GM18519 (cell line): ENCODE data around the gene UQCC2.

Source experiments
- ATAC-seq: cut with Tn5 transposase; IDR thresholded peaks from one replicate; pipeline ENCODE4 v1.9.1; 2021; ENCODE audit warnings: mild to moderate bottlenecking, moderate library complexity; ENCODE audit not compliant: unreplicated experiment, low FRiP score

The UQCC2 gene

DNA sequence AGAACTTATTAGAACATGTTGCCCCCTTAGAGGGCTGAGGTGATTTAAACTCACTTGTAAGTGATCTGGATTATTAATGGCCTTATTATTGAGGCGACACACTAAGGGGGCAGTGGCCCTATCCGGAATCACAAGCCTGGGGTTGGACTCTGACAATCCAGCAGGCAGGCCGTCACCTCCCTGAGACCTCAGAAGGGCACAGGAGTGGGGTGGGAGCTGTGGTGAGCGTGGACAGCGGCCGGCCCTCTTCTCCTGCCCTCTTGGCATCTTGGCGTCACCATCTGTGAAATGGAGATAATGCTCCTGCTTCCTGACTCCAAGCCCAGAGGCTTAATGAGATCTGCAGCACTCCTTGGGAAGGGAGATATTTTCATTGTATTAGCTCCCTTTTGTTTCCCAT, 15.6 kb upstream of the UQCC2 start:
- ATAC-seq, result no peak

- ATAC-seq, result no peak
Measured at GRCh38 chr6:33726696-33727095, 15.2 kb upstream of the UQCC2 start.

GRCh38 chr6:33725891-33726673, 14.6 kb upstream of the UQCC2 start:
- ATAC-seq, result no peak

- no peak for ATAC-seq
Measured at GRCh38 chr6:33725222-33725621, 13.7 kb upstream of the UQCC2 start.

DNA sequence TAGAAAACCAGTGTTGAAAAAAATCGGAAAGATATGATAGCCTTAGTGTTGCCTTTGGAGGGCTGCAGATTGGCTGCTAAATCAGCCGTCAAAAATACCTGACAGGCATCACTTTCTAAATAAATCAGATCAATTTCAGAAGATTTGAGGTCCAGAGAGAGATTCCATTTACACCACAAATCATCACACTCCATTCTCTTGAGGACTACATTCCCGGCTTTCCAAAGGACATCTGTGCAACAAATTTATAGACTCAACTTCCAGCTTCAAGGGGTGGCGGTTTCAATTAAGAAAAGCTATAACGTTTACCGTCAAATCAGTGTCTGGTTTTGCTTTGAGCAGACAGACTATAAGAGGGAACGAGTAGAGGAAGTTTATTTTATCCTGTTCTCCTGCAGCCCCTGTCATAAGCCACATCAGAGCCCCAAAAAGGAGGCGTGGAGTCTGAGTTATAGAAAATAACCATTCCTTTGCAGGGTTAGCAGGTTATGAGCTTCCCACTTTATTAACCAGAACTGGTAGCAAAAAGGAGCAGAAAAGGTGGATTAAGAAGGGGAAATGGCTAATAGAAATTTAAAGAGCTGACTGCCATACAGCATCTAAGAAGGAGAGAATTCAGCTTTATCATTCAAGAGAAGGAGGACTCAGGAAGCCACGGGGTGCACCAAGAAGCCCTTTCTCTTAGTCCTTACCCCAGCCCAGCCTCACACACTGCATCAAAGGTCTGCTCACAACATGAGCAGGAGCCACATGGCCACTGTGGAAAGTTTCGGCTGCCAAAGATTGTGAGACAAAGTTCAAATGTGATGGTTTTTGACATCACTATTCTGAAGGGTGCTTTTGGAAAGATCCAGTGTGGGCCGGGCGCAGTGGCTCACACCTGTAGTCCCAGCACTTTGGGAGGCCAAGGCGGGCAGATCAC, 12.9 kb upstream of the UQCC2 start:
- no peak for ATAC-seq

GRCh38 chr6:33723371-33724085, 12.0 kb upstream of the UQCC2 start:
- ATAC-seq, result no peak

- no peak for ATAC-seq
Measured at GRCh38 chr6:33722103-33722623, 10.7 kb upstream of the UQCC2 start.

DNA sequence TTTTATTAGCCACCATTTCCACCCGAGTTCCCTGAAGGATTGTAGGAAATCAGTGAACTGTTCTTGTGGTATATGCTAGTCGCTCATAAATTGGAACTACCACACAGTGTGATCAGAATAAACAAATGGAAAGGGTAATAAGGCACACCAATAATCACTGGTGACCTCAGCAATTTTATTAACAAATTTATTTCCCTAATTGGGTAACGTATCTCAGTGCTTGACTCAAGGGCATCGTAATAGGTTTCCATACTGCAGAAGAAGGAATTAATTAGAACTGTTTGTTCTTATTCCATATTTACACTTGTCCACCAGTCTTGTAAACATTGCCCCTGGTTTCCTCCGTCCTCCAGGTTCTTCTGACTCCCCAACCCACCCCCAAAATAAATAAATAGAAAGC, 10.0 kb upstream of the UQCC2 start:
- ATAC-seq, result no peak

GRCh38 chr6:33720998-33721397, 9.5 kb upstream of the UQCC2 start:
- no peak for ATAC-seq

DNA sequence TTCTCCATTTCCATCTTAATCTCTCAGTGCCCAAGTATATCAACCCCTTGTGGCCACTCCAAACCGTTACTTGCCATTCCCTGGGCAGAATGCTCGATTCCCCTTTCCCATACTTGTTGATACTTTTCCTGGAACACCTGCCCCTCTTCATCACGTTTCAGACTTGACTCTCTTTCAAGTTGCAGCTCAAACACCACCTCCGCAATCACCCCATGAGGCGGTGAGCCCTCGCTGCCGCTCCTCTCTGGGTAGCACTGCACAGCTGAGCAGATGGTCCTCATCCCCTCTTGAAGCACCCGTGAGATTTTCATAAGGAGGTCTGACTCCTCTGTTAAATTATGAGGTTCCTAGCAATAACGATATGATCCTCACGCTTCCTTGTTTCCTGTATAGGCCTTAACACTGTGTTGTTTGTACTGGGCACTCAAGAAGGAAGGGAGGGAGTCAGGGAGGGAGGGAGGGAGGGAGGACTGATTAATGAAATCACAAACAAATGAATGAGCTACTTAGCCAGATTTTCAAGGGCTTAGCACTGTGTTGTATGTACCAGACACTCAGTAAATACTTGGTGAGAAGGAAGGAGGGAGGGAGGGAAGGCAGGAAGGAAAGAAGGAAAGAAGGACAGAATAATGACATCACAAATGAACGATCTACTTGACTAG, 8.0 kb upstream of the UQCC2 start:
- no peak for ATAC-seq

- ATAC-seq, result no peak
Measured at GRCh38 chr6:33718713-33719112, 7.2 kb upstream of the UQCC2 start.

DNA sequence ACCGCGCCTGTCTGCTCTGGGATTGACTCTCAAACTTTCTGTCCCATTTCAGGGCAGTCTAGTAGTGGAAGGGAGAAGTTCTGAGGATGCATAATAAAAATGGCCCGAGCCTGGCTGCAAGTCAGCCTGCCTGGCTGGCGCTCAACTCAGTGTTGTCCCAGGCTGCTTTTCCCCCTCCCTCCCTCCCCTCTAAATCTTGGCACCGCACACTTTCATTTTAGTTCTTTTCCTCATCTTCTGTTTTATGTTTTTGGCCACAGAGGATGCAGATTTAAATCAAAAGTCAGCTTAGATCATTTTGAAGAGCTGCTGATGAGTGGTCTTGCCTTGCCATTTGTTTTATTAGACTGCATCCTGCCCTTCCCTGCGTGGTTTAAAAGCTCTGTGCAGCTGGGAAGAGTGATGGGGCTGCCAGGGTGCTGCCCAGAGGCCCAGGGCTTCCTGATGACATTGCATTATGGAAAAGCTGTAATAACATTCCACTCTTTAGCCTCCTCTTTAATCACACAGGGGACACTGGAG, 6.5 kb upstream of the UQCC2 start:
- ATAC-seq, result no peak

GRCh38 chr6:33716890-33717632, 5.6 kb upstream of the UQCC2 start:
- no peak for ATAC-seq

- ATAC-seq, result no peak
Measured at GRCh38 chr6:33716379-33716778, 4.9 kb upstream of the UQCC2 start.

DNA sequence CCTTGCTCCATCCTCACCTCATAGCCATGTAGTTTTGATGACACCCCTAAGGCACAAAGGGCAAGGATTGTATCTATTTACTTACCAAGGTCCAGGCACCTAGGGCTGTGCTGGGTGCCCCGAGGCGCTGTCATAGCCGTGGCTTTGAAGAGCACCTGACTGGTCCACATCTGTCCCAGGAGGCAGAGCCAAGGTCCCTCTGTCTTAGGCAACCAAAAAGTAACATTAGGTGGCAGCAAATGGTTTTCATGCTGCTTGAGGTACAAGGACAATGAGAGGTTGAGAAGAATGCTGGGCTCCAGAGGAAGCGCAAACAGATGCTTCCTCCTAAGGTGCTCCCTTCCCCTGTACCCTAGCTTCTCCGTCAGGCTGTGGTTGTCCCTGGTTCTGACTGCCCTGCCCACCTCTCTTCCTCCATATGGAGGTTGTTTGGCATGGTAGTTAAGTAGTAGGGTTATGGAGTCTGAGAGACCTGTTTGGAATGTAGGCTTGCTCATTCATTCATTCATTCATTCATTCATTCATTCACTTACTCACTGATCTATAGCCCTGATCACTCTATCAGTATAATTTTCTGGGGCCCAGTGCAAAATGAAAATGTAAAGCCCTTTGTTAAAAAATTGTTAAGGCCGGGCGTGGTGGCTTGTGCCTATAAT, 3.0 kb upstream of the UQCC2 start:
- ATAC-seq, result no peak

DNA sequence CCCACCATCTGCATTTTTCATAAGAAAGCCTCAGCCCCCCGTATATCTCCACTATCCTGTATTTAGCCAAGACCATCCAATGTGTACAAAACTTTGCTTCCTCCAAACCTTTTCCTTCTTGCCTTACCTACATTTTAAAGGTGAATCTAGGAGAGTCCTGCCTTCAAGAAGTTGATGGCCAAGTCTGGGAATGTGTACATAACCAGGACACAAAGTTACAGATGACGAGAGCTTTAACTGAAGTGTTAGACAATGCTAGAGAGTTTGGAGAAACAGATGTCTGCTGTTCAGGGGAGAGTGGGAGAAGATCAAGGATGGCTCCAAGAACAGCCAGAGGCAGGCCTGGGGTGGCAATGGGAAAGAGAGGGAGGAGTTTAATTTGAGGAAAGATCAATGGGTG, 2.3 kb upstream of the UQCC2 start:
- no peak for ATAC-seq

DNA sequence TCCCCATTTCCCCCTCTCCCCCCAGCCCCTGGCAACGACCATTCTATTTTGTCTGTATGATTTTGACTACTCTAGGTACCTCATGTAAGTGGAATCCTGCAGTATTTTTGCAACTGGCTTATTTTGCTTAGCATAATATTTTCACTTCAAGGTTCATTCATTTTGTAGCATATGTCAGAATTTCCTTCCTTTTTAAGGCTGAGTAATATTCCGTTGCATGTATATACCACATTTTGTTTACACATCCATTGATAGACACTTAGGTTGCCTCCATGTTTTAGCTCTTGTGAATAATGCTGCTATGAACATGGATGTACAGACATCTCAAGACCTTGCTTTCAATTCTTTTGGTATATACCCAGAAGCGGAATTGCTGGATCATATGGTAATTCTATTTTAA, 1.4 kb upstream of the UQCC2 start:
- no peak for ATAC-seq

- ATAC-seq, result no peak
Measured at GRCh38 chr6:33710296-33711121, 991 bp downstream of the UQCC2 start.
